ENCODE measurements around the gene CFAP68.

Gene CFAP68

DNA sequence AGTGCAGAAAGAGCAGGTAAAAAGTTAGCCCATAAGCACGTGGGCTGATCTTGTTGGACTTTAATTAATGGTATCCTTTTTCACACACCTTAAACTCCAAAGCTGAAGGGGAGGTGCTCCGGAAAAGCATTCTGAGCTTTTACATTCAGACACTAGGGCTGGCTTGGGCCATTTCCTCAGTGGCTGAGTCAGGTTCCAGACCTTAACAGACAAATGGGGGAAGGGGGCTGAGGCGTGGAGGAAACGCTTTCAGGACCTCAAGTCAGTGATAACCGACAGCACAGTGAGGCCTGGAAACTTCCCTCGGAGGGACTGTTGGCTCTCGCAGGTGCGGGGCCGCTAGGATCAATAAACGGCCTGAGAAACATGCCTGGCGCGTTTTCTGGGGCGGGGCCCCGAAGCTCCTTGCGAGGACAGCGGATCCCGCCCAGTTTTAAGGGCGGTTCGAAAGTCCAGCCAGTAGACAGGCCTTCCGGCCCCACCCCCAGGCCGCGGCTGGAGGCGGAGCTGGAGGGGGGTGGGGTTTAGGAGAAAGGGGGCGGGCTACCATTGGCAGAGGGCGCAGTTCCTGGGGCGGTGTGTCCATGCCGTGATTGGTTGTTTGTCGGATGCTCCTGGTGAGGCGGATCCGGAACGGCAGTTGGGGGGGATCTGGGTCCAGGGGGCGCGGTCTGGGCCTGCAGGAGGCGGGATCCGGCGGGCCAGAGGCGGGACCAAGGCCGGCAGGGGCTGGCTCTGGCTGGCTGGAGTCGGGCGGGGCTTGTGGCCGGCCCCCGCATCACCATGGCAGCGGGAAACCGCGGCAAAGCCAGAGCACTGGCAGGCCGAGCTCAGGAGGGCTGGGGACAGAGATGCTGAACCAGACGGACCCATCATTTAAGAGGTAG, 47.4 kb downstream of the CFAP68 start (continued):
- TF ChIP-seq, protein P1, sequence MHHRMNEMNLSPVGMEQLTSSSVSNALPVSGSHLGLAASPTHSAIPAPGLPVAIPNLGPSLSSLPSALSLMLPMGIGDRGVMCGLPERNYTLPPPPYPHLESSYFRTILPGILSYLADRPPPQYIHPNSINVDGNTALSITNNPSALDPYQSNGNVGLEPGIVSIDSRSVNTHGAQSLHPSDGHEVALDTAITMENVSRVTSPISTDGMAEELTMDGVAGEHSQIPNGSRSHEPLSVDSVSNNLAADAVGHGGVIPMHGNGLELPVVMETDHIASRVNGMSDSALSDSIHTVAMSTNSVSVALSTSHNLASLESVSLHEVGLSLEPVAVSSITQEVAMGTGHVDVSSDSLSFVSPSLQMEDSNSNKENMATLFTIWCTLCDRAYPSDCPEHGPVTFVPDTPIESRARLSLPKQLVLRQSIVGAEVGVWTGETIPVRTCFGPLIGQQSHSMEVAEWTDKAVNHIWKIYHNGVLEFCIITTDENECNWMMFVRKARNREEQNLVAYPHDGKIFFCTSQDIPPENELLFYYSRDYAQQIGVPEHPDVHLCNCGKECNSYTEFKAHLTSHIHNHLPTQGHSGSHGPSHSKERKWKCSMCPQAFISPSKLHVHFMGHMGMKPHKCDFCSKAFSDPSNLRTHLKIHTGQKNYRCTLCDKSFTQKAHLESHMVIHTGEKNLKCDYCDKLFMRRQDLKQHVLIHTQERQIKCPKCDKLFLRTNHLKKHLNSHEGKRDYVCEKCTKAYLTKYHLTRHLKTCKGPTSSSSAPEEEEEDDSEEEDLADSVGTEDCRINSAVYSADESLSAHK (tag by site-specific recombination; IDR thresholded peaks at IDR 0.05): peak; percentile 81
- TF ChIP-seq ZNF792 (tag by site-specific recombination; IDR thresholded peaks at IDR 0.05): no peak
- 0 out of 2 replicates have a peak, but pooled peaks have one; percentile 10 for TF ChIP-seq EGR2 (tag by site-specific recombination; IDR thresholded peaks at IDR 0.05; ENCODE audit: low read depth)
- TF ChIP-seq ZBTB21 (tag by site-specific recombination; IDR thresholded peaks at IDR 0.05): no peak
- TF ChIP-seq ZNF19 (tag by site-specific recombination; IDR thresholded peaks at IDR 0.05; ENCODE audit: low read depth): no peak
- TF ChIP-seq, protein P2, sequence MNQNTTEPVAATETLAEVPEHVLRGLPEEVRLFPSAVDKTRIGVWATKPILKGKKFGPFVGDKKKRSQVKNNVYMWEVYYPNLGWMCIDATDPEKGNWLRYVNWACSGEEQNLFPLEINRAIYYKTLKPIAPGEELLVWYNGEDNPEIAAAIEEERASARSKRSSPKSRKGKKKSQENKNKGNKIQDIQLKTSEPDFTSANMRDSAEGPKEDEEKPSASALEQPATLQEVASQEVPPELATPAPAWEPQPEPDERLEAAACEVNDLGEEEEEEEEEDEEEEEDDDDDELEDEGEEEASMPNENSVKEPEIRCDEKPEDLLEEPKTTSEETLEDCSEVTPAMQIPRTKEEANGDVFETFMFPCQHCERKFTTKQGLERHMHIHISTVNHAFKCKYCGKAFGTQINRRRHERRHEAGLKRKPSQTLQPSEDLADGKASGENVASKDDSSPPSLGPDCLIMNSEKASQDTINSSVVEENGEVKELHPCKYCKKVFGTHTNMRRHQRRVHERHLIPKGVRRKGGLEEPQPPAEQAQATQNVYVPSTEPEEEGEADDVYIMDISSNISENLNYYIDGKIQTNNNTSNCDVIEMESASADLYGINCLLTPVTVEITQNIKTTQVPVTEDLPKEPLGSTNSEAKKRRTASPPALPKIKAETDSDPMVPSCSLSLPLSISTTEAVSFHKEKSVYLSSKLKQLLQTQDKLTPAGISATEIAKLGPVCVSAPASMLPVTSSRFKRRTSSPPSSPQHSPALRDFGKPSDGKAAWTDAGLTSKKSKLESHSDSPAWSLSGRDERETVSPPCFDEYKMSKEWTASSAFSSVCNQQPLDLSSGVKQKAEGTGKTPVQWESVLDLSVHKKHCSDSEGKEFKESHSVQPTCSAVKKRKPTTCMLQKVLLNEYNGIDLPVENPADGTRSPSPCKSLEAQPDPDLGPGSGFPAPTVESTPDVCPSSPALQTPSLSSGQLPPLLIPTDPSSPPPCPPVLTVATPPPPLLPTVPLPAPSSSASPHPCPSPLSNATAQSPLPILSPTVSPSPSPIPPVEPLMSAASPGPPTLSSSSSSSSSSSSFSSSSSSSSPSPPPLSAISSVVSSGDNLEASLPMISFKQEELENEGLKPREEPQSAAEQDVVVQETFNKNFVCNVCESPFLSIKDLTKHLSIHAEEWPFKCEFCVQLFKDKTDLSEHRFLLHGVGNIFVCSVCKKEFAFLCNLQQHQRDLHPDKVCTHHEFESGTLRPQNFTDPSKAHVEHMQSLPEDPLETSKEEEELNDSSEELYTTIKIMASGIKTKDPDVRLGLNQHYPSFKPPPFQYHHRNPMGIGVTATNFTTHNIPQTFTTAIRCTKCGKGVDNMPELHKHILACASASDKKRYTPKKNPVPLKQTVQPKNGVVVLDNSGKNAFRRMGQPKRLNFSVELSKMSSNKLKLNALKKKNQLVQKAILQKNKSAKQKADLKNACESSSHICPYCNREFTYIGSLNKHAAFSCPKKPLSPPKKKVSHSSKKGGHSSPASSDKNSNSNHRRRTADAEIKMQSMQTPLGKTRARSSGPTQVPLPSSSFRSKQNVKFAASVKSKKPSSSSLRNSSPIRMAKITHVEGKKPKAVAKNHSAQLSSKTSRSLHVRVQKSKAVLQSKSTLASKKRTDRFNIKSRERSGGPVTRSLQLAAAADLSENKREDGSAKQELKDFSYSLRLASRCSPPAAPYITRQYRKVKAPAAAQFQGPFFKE (tag by site-specific recombination; IDR thresholded peaks at IDR 0.05; ENCODE audit: borderline replicate concordance): no peak
- TF ChIP-seq ZNF48 (tag by site-specific recombination; IDR thresholded peaks at IDR 0.05): no peak
- peak; percentile 64 for TF ChIP-seq GLIS2 (tag by site-specific recombination; IDR thresholded peaks at IDR 0.05)
- TF ChIP-seq, protein P3, sequence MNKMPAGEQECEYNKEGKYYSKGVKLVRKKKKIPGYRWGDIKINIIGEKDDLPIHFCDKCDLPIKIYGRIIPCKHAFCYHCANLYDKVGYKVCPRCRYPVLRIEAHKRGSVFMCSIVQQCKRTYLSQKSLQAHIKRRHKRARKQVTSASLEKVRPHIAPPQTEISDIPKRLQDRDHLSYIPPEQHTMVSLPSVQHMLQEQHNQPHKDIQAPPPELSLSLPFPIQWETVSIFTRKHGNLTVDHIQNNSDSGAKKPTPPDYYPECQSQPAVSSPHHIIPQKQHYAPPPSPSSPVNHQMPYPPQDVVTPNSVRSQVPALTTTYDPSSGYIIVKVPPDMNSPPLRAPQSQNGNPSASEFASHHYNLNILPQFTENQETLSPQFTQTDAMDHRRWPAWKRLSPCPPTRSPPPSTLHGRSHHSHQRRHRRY (tag by site-specific recombination; IDR thresholded peaks at IDR 0.05): no peak
- TF ChIP-seq, protein P4, sequence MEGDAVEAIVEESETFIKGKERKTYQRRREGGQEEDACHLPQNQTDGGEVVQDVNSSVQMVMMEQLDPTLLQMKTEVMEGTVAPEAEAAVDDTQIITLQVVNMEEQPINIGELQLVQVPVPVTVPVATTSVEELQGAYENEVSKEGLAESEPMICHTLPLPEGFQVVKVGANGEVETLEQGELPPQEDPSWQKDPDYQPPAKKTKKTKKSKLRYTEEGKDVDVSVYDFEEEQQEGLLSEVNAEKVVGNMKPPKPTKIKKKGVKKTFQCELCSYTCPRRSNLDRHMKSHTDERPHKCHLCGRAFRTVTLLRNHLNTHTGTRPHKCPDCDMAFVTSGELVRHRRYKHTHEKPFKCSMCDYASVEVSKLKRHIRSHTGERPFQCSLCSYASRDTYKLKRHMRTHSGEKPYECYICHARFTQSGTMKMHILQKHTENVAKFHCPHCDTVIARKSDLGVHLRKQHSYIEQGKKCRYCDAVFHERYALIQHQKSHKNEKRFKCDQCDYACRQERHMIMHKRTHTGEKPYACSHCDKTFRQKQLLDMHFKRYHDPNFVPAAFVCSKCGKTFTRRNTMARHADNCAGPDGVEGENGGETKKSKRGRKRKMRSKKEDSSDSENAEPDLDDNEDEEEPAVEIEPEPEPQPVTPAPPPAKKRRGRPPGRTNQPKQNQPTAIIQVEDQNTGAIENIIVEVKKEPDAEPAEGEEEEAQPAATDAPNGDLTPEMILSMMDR (tag by site-specific recombination; IDR thresholded peaks at IDR 0.05): no peak
- TF ChIP-seq ZNF677 (tag by site-specific recombination; IDR thresholded peaks at IDR 0.05): peak; percentile 98
- TF ChIP-seq, protein P5, sequence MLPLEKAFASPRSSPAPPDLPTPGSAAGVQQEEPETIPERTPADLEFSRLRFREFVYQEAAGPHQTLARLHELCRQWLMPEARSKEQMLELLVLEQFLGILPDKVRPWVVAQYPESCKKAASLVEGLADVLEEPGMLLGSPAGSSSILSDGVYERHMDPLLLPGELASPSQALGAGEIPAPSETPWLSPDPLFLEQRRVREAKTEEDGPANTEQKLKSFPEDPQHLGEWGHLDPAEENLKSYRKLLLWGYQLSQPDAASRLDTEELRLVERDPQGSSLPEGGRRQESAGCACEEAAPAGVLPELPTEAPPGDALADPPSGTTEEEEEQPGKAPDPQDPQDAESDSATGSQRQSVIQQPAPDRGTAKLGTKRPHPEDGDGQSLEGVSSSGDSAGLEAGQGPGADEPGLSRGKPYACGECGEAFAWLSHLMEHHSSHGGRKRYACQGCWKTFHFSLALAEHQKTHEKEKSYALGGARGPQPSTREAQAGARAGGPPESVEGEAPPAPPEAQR (tag by site-specific recombination; IDR thresholded peaks at IDR 0.05): no peak
- no peak for TF ChIP-seq ZNF184 (tag by site-specific recombination; IDR thresholded peaks at IDR 0.05)
- TF ChIP-seq ZBTB1 (tag by site-specific recombination; IDR thresholded peaks at IDR 0.05): no peak
- TF ChIP-seq ZNF140 (tag by site-specific recombination; IDR thresholded peaks at IDR 0.05): no peak
- TF ChIP-seq, protein P6, sequence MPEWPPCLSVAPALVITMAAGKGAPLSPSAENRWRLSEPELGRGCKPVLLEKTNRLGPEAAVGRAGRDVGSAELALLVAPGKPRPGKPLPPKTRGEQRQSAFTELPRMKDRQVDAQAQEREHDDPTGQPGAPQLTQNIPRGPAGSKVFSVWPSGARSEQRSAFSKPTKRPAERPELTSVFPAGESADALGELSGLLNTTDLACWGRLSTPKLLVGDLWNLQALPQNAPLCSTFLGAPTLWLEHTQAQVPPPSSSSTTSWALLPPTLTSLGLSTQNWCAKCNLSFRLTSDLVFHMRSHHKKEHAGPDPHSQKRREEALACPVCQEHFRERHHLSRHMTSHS (tag by site-specific recombination; IDR thresholded peaks at IDR 0.05): no peak
- TF ChIP-seq, protein P7, sequence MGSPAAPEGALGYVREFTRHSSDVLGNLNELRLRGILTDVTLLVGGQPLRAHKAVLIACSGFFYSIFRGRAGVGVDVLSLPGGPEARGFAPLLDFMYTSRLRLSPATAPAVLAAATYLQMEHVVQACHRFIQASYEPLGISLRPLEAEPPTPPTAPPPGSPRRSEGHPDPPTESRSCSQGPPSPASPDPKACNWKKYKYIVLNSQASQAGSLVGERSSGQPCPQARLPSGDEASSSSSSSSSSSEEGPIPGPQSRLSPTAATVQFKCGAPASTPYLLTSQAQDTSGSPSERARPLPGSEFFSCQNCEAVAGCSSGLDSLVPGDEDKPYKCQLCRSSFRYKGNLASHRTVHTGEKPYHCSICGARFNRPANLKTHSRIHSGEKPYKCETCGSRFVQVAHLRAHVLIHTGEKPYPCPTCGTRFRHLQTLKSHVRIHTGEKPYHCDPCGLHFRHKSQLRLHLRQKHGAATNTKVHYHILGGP (tag by site-specific recombination; IDR thresholded peaks at IDR 0.05): no peak
- TF ChIP-seq ZNF426 (tag by site-specific recombination; IDR thresholded peaks at IDR 0.05): no peak
- TF ChIP-seq ZNF292 (tag by site-specific recombination; IDR thresholded peaks at IDR 0.05; ENCODE audit: borderline replicate concordance, low read depth): no peak
- no peak for TF ChIP-seq SALL2 (tag by site-specific recombination; IDR thresholded peaks at IDR 0.05; ENCODE audit: borderline replicate concordance)
- TF ChIP-seq HOXA7 (CRISPR knock-in tag; IDR thresholded peaks at IDR 0.05; ENCODE audit: borderline replicate concordance): no peak
- no peak for TF ChIP-seq ZFP41 (tag by site-specific recombination; IDR thresholded peaks at IDR 0.05; ENCODE audit: borderline replicate concordance)
- TF ChIP-seq ZNF521 (tag by site-specific recombination; IDR thresholded peaks at IDR 0.05): no peak
- TF ChIP-seq ZNF155 (tag by site-specific recombination; IDR thresholded peaks at IDR 0.05): no peak
